GM12892 (cell line): Measurements from ENCODE around the gene FKTN.

Source experiments
- DNase-seq: peaks from one replicate; pipeline ENCODE4 v3.0.0; 2011; ENCODE audit not compliant: insufficient read length
- FAIRE-seq: peaks from 2 replicates; lab custom pipeline; 2011; peaks lifted over from hg19 to GRCh38; lab: Jason Lieb, UNC
- POLR2A ChIP-seq: IDR thresholded peaks from 2 replicates; pipeline ENCODE4 v1.6.1; 2011; ENCODE audit warnings: low read depth, low read length, control low read depth
- POLR2AphosphoS5 ChIP-seq: IDR thresholded peaks from 2 replicates; pipeline ENCODE4 v1.6.1; 2011; ENCODE audit warnings: low read depth, low read length, control low read depth
- TAF1 ChIP-seq: IDR thresholded peaks from 2 replicates; pipeline ENCODE4 v1.6.1; 2011; ENCODE audit warnings: low read depth, mild to moderate bottlenecking, control low read depth, low read length, borderline replicate concordance

The FKTN gene

DNA sequence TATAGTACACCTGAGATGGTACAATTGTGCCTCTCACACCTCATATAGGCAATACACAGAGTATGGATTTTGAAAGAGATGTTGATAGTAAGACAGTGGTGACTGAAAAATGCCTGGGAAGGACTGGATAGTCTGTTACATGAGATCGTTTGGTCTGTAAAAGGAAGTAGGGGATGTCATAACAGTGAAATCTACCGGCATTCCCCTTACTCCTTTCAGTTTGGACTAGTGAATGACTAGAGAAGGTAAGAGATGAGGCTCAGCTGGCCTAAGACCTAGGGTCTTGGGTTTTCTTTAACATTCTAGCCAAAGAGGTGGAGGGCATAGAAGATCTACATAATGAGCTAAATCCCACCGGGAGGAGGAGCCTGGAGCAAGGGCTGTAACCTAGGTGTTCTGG lies 112.4 kb downstream of the FKTN start:
- DNase-seq (no peak), FAIRE-seq (no peak)
- TF ChIP-seq TAF1 (no peak), POLR2AphosphoS5 (no peak), POLR2A (no peak)

DNA sequence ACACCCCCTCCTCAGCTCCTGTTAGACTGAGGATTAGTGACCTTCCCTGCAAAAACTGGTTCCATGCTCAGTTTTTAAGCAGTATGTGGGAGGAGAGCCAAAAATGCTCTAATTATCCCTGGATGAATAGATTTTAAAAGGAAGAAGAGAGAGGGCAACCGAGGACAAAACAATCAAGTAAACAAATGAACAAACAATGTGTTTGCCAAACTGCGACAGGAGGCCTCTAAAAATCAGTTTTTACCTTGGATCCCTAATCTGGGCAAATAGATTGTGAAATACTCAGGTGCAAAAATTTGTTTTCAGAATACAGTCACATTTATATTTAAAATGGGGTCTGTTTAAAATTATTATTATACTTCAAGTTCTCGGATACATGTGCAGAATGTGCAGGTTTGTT lies 112.8 kb downstream of the FKTN start:
- FAIRE-seq (no peak), DNase-seq (no peak)
- no peak for TF ChIP-seq TAF1
- no peak for TF ChIP-seq POLR2A
- TF ChIP-seq POLR2AphosphoS5, result no peak

GRCh38 chr9:105672711-105673234 lies 114.8 kb downstream of the FKTN start:
- FAIRE-seq (no peak), DNase-seq (no peak)

DNA sequence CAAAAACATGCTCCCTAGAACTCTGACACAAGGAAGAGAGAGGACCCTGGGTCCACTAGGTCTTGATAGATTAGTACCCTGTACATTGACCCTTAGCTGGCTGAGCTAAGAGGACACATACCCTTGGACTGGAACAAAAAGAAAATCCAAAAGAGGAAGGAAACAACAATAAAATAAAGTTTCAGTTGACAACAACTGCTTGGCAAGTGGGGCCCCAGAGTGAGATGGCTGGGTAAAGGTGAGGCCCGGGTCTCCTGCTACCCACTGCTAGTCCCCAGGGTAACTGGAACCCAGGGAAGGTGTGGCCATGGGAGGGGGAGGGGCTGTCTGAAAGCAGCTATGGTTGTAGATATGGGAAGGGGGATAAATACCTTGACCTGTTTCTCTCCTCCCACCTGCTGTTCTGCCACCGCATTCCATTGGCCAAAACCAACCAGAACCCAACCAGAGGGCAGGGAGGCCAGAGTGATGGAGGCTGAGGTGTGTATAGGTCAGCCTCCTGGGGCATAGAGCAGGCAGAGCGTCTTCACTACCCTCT lies 116.0 kb downstream of the FKTN start:
- FAIRE-seq (no peak), DNase-seq (no peak)
- no peak for TF ChIP-seq TAF1
- TF ChIP-seq POLR2A, result no peak
- no peak for TF ChIP-seq POLR2AphosphoS5

More at GRCh38 chr9:105672711-105673234, 114.8 kb downstream of the FKTN start:
- TF ChIP-seq POLR2AphosphoS5 (no peak), TAF1 (no peak), POLR2A (no peak)

- no peak for TF ChIP-seq POLR2AphosphoS5
- no peak for TF ChIP-seq POLR2A
- no peak for TF ChIP-seq TAF1
- FAIRE-seq (no peak), DNase-seq (no peak)
Observed at GRCh38 chr9:105676351-105676923, 118.5 kb downstream of the FKTN start.

- no peak for FAIRE-seq
- DNase-seq, result no peak
- TF ChIP-seq POLR2A, result no peak
- TF ChIP-seq POLR2AphosphoS5, result no peak
- no peak for TF ChIP-seq TAF1
Observed at GRCh38 chr9:105678163-105678562, 120.2 kb downstream of the FKTN start.

GRCh38 chr9:105678781-105679180 lies 120.8 kb downstream of the FKTN start:
- FAIRE-seq, result no peak
- TF ChIP-seq POLR2A, result no peak
- DNase-seq, result no peak

DNA sequence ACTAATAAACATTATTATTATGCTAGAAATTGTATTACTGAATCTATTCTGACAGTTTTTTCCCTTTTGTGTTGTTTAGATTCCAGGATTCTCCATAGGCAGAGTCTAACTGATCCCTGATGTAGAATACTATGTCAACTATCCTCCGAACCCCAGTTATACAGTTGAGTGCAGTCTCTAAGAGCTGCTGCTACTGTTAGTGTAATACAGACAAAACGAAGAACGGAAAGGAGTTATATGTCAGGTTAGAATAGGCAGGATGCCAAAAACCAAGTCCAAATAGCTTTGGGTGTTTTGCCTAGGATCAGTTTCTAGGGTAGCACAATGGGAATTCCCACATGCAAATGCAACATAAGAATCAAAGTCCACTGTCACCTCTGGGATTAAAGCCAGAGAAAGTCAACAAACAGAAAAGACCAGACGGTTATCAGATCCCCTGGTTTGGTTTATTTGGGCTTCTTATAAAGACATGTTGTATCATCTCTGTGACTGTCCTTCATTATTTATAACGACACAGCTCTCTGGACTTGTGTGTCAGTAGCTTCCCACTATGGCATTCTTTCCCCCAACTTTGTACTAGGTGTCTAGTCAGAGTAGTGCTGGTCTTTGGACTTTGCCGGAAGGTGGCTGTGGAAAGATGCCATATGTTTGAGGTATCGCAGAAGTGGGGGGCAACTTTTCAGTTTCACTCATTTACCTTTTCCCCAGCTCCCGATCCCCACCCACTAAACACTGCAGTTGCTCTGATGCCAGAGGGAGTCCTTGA lies 121.5 kb downstream of the FKTN start:
- no peak for TF ChIP-seq POLR2A
- no peak for TF ChIP-seq POLR2AphosphoS5
- no peak for TF ChIP-seq TAF1
- DNase-seq (no peak), FAIRE-seq (no peak)

GRCh38 chr9:105681313-105681712 lies 123.4 kb downstream of the FKTN start:
- TF ChIP-seq TAF1, result no peak
- no peak for TF ChIP-seq POLR2A
- TF ChIP-seq POLR2AphosphoS5, result no peak
- FAIRE-seq (no peak), DNase-seq (no peak)

GRCh38 chr9:105681724-105682123 lies 123.8 kb downstream of the FKTN start:
- TF ChIP-seq TAF1 (no peak), POLR2AphosphoS5 (no peak), POLR2A (no peak)
- DNase-seq (no peak), FAIRE-seq (no peak)

- DNase-seq (no peak), FAIRE-seq (no peak)
- TF ChIP-seq POLR2AphosphoS5 (no peak), POLR2A (no peak), TAF1 (no peak)
Observed at GRCh38 chr9:105683688-105684275, 125.9 kb downstream of the FKTN start.

DNA sequence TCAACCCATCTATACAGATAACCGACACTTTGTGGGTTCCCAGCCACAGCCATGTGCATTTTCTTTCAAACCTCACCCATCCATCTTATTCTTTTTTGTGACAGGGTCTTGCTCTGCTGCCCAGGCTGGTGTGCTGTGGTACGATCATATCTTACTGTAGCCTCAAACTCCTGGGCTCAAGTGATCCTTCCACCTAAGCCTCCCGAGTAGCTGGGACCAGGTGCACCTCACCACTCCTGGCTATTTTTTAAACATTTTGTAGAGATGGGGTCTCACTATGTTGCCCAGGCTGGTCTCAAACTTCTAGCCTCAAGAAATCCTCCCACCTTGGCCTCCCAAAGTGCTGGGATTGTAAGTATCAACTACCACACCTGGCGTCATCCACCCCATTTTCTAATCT lies 129.0 kb downstream of the FKTN start:
- FAIRE-seq, result no peak
- TF ChIP-seq POLR2AphosphoS5 (no peak), POLR2A (no peak), TAF1 (no peak)
- DNase-seq, result no peak
